Measurements from ENCODE around the gene DNM1. TPM values are rescaled to one million over a fixed set of nuclear protein-coding genes. Genes with fewer than 3 reads are reported as not detected.

The DNM1 gene
- total and polyA plus RNA-seq, 12 donors: 2.1 to 13.7 (median 3.9) TPM

- Histone ChIP-seq H3K4me3 (peak overlapping the region in 1 of 10 donors; percentile 51), H3K36me3 (peaks cover 0 to under 1% (median 0%) of the 10 kb centered on the region in 9 donors), H3K27ac (peak overlapping the region in 9 of 10 donors; percentile 56 to 86 (median 66)), H3K27me3 (peaks cover 0 to 8% (median 0%) of the 10 kb centered on the region in 7 donors), H3K4me1 (peaks cover 9 to 43% (median 23%) of the 10 kb centered on the region in 9 donors), H3K9me3 (no peaks in the 10 kb centered on the region)
- intact Hi-C loops (cut with DNase I): no loop called here
- DNase-seq (peak; percentile 43 to 64), ATAC-seq (peak; percentile 27 to 53 (median 44))
- WGBS, 2 donors: 40 to 52% methylated on average over 13 of the region's 13 CpGs
- no peak for TF ChIP-seq CTCF (IDR thresholded peaks at IDR 0.05)
Measured at GRCh38 chr9:128245421-128246151, 42.4 kb downstream of the DNM1 start.

GRCh38 chr9:128246471-128246870 lies 43.3 kb downstream of the DNM1 start:
- intact Hi-C loops (cut with DNase I): no loop called here
- H3K36me3 ChIP-seq: no peaks in the 10 kb centered on the region

GRCh38 chr9:128247226-128247803 lies 44.1 kb downstream of the DNM1 start:
- no peak for TF ChIP-seq CTCF (IDR thresholded peaks at IDR 0.05)
- H3K4me3 ChIP-seq: no peak overlapping the region
- 86 to 88% methylated on average over 5 of the region's 5 CpGs for WGBS, 2 donors
- peaks cover 9 to 52% (median 31%) of the 10 kb centered on the region in 9 donors for H3K4me1 ChIP-seq
- peaks cover 0 to 24% (median 8%) of the 10 kb centered on the region in 7 donors for H3K27me3 ChIP-seq
- ATAC-seq: no peak
- intact Hi-C loops (cut with DNase I): no loop called here
- no peaks in the 10 kb centered on the region for H3K36me3 ChIP-seq
- H3K9me3 ChIP-seq: no peaks in the 10 kb centered on the region
- no peak for DNase-seq
- no peak overlapping the region for H3K27ac ChIP-seq

More at GRCh38 chr9:128246471-128246870, 43.3 kb downstream of the DNM1 start:
- Histone ChIP-seq H3K9me3 (no peaks in the 10 kb centered on the region), H3K4me1 (peaks cover 9 to 52% (median 31%) of the 10 kb centered on the region in 9 donors), H3K4me3 (no peak overlapping the region), H3K27ac (peak overlapping the region in 9 of 10 donors; percentile 40 to 86 (median 66)), H3K27me3 (peaks cover 0 to 16% (median 8%) of the 10 kb centered on the region in 7 donors)
- 52 to 56% methylated on average over 2 of the region's 2 CpGs for WGBS, 2 donors
- no peak for ATAC-seq
- TF ChIP-seq CTCF (IDR thresholded peaks at IDR 0.05): no peak
- DNase-seq: no peak

- Histone ChIP-seq H3K36me3 (no peaks in the 10 kb centered on the region), H3K4me3 (no peak overlapping the region), H3K9me3 (no peaks in the 10 kb centered on the region), H3K27ac (no peak overlapping the region), H3K27me3 (peaks cover 0 to 31% (median 8%) of the 10 kb centered on the region in 7 donors), H3K4me1 (peaks cover 9 to 40% (median 30%) of the 10 kb centered on the region in 9 donors)
- ATAC-seq (no peak), DNase-seq (no peak)
- TF ChIP-seq CTCF (IDR thresholded peaks at IDR 0.05): no peak
- intact Hi-C loops (cut with DNase I): no loop called here
- WGBS, 2 donors: 76 to 83% methylated on average over 8 of the region's 8 CpGs
Measured at GRCh38 chr9:128249558-128249907, 46.4 kb downstream of the DNM1 start.

Measured in heart right ventricle (tissue), 16 donors.